Breast epithelium (tissue), 3 donors: ENCODE data around the gene SETD2.

Source experiments
- POLR2A ChIP-seq: fragments of 450-650 bp; IDR thresholded peaks from one replicate; pipeline ENCODE4 v1.6.1; 2016; ENCODE audit warnings: antibody characterized with exemption, mild to moderate bottlenecking, moderate library complexity
- POLR2AphosphoS5 ChIP-seq, 3 donors: sonication (generic); formaldehyde crosslinking; IDR thresholded peaks; one replicate each; pipeline ENCODE4 v1.6.1; 2017; ENCODE audit warnings: antibody characterized with exemption in 3 of 3
- TF ChIP-seq, protein P1 (sequence below), 3 donors: fragments of 450-650 bp; IDR thresholded peaks; one replicate each; pipeline ENCODE4 v1.5.1; 2016 to 2017; ENCODE audit warnings: antibody characterized with exemption in 3 of 3, mild to moderate bottlenecking in 3 of 3, moderate library complexity in 3 of 3

DNA sequence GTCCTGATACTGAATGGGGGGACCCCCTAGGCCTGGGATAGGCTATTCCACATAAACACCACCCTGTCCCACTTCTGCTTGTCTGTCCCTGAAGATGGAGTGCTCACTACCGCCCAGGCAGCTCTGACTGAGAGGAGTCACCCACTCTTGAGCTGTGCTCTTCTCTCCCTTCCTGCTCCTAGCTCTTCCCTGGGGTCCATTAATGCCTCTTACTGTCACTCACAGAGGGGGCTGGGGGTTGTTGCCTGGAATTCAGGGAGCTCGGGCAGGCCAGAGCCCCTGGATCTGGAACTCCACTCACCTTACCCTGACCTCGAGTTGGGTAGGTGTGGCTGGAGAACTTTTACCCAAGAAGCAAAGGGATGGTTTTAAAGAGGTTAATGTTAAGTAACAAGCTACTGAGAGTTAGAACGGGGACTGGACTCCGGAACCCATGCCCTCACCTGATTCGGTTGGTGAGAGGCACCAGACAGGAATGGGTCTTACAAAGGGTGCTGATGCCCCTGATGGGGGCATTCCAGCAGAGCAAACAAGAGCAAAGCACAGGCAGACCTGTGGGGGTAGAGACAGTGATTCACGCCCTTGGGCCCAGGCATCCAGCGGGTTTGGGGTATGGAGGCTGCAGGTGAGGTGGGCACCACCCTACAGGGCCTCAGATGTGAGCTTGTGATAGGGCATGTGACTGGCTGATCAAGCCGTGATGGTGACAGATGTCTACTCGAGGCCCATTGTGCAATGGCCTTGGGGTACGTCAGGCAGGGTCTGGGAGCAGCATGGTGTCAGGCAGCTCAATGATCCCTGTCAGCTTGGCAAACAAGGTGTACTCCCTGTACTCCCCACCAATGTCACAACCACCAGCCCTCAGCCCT lies 179.1 kb downstream of the SETD2 start:
- TF ChIP-seq POLR2AphosphoS5 (IDR thresholded peaks at IDR 0.05) (no peak), POLR2A (no peak)
- TF ChIP-seq, protein P1, sequence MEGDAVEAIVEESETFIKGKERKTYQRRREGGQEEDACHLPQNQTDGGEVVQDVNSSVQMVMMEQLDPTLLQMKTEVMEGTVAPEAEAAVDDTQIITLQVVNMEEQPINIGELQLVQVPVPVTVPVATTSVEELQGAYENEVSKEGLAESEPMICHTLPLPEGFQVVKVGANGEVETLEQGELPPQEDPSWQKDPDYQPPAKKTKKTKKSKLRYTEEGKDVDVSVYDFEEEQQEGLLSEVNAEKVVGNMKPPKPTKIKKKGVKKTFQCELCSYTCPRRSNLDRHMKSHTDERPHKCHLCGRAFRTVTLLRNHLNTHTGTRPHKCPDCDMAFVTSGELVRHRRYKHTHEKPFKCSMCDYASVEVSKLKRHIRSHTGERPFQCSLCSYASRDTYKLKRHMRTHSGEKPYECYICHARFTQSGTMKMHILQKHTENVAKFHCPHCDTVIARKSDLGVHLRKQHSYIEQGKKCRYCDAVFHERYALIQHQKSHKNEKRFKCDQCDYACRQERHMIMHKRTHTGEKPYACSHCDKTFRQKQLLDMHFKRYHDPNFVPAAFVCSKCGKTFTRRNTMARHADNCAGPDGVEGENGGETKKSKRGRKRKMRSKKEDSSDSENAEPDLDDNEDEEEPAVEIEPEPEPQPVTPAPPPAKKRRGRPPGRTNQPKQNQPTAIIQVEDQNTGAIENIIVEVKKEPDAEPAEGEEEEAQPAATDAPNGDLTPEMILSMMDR (IDR thresholded peaks at IDR 0.05), result no peak
